Loucy (cell line): ENCODE data around the gene PRIMA1.

ENCODE experiments used
- H2AFZ ChIP-seq: fragments of 200-600 bp; sonication (generic); 2 replicates; pipeline ENCODE4 v1.6.0; 2016; ENCODE audit warnings: antibody characterized with exemption, mild to moderate bottlenecking, low read length, moderate library complexity
- H3F3A ChIP-seq: fragments of 200-600 bp; 2 replicates; pipeline ENCODE4 v1.6.0; 2016; ENCODE audit warnings: antibody characterized with exemption, low read depth, mild to moderate bottlenecking
- H3K27me3 ChIP-seq: fragments of 200-600 bp; sonication (generic); 2 replicates; pipeline ENCODE4 v1.6.1; 2014; ENCODE audit warnings: low read length, mild to moderate bottlenecking; ENCODE audit not compliant: insufficient read depth, poor library complexity, severe bottlenecking
- H3K36me3 ChIP-seq: fragments of 200-600 bp; sonication (generic); 2 replicates; pipeline ENCODE4 v1.6.1; 2016; ENCODE audit warnings: low read length; ENCODE audit not compliant: insufficient read depth
- H3K4me1 ChIP-seq: fragments of 200-600 bp; sonication (generic); 2 replicates; pipeline ENCODE4 v1.5.1; 2014; ENCODE audit warnings: low read length, mild to moderate bottlenecking; ENCODE audit not compliant: insufficient read depth, poor library complexity, severe bottlenecking
- H3K4me2 ChIP-seq: fragments of 200-600 bp; sonication (generic); 2 replicates; pipeline ENCODE4 v1.6.0; 2014; ENCODE audit warnings: antibody characterized with exemption, low read length, low read depth, mild to moderate bottlenecking; ENCODE audit not compliant: poor library complexity, severe bottlenecking
- H3K4me3 ChIP-seq: fragments of 200-600 bp; sonication (generic); 2 replicates; pipeline ENCODE4 v1.5.1; 2014; ENCODE audit warnings: low read length, mild to moderate bottlenecking, mixed read lengths; ENCODE audit not compliant: poor library complexity, severe bottlenecking
- H3K79me2 ChIP-seq: fragments of 200-600 bp; sonication (generic); 2 replicates; pipeline ENCODE4 v1.6.1; 2014; ENCODE audit warnings: low read length; ENCODE audit not compliant: insufficient read depth
- H3K9ac ChIP-seq: fragments of 200-600 bp; sonication (generic); 2 replicates; pipeline ENCODE4 v1.6.0; 2014; ENCODE audit warnings: mild to moderate bottlenecking, low read depth, low read length, moderate library complexity; ENCODE audit not compliant: poor library complexity, severe bottlenecking
- H3K9me2 ChIP-seq: fragments of 200-600 bp; sonication (generic); replicated peaks from 2 replicates; pipeline ENCODE4 v1.6.1; 2016; ENCODE audit warnings: low read depth, low read length, mixed read lengths
- H3K9me3 ChIP-seq: fragments of 200-600 bp; sonication (generic); 2 replicates; pipeline ENCODE4 v1.6.1; 2014; ENCODE audit warnings: mild to moderate bottlenecking, antibody characterized with exemption, low read length, low read depth; ENCODE audit not compliant: insufficient read depth
- H4K20me1 ChIP-seq: fragments of 200-600 bp; sonication (generic); 2 replicates; pipeline ENCODE4 v1.6.0; 2014; ENCODE audit warnings: antibody characterized with exemption, low read length, mild to moderate bottlenecking; ENCODE audit not compliant: insufficient read depth, poor library complexity, severe bottlenecking
- CTCF ChIP-seq: fragments of 200-600 bp; sonication (generic); conservative IDR thresholded peaks from 2 replicates; pipeline ENCODE4 v1.5.1; 2014; ENCODE audit warnings: mild to moderate bottlenecking, antibody characterized with exemption, low read length
- EZH2phosphoT487 ChIP-seq: fragments of 200-600 bp; IDR thresholded peaks from 2 replicates; pipeline ENCODE4 v1.6.1; 2018; ENCODE audit warnings: antibody characterized with exemption, mild to moderate bottlenecking, moderate library complexity, borderline replicate concordance

The PRIMA1 gene

GRCh38 chr14:93747560-93747959, 40.7 kb downstream of the PRIMA1 start:
- H4K20me1 ChIP-seq: no peaks in the 10 kb centered on the region
- H3K27me3 ChIP-seq: no peaks in the 10 kb centered on the region
- no peaks in the 10 kb centered on the region for H3K79me2 ChIP-seq
- H3K4me2 ChIP-seq: no peak overlapping the region
- H2AFZ ChIP-seq: no peak overlapping the region
- H3K9ac ChIP-seq: no peak overlapping the region
- H3K9me2 ChIP-seq: no peaks in the 10 kb centered on the region
- H3K4me1 ChIP-seq: no peaks in the 10 kb centered on the region
- no peak for TF ChIP-seq CTCF
- no peak for TF ChIP-seq EZH2phosphoT487
- no peaks in the 10 kb centered on the region for H3F3A ChIP-seq
- H3K9me3 ChIP-seq: no peaks in the 10 kb centered on the region
- H3K4me3 ChIP-seq: no peak overlapping the region
- H3K36me3 ChIP-seq: no peaks in the 10 kb centered on the region

DNA sequence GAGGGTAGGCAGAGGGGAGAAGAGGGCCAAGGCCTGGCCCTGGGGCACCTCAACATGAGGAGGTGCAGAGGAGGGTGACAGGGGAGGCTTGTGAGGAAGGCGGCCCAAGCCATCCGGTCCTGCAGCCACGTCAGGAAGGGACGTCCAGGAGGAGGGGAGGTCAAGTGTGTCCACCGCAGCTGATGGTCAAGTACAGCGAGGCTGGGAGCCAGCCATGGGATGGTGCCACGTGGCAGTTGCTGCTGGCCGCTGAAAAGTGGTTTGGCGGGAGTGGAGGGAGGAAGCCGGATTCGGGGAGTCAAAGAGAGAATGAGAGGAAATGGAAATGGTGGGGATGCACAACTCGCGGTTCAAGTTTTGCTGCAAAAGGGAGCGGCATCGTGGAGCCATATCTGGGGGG, 41.2 kb downstream of the PRIMA1 start:
- Histone ChIP-seq H3K79me2 (no peaks in the 10 kb centered on the region), H3K9me3 (no peaks in the 10 kb centered on the region), H3K4me1 (no peaks in the 10 kb centered on the region), H3K27me3 (no peaks in the 10 kb centered on the region), H4K20me1 (no peaks in the 10 kb centered on the region), H3F3A (no peaks in the 10 kb centered on the region), H3K36me3 (no peaks in the 10 kb centered on the region), H2AFZ (no peak overlapping the region), H3K4me3 (no peak overlapping the region), H3K9ac (no peak overlapping the region), H3K4me2 (no peak overlapping the region), H3K9me2 (no peaks in the 10 kb centered on the region)
- TF ChIP-seq CTCF: no peak
- no peak for TF ChIP-seq EZH2phosphoT487

GRCh38 chr14:93745603-93746273, 42.5 kb downstream of the PRIMA1 start:
- no peaks in the 10 kb centered on the region for H3K27me3 ChIP-seq
- H3K4me1 ChIP-seq: no peaks in the 10 kb centered on the region
- TF ChIP-seq EZH2phosphoT487 (no peak), CTCF (no peak)
- H2AFZ ChIP-seq: no peak overlapping the region
- no peaks in the 10 kb centered on the region for H3K79me2 ChIP-seq
- H3K9me2 ChIP-seq: no peaks in the 10 kb centered on the region
- H3K9me3 ChIP-seq: no peaks in the 10 kb centered on the region
- no peak overlapping the region for H3K9ac ChIP-seq
- H3F3A ChIP-seq: no peaks in the 10 kb centered on the region
- H3K4me3 ChIP-seq: no peak overlapping the region
- H3K4me2 ChIP-seq: no peak overlapping the region
- no peaks in the 10 kb centered on the region for H4K20me1 ChIP-seq
- H3K36me3 ChIP-seq: no peaks in the 10 kb centered on the region
